Activated T-cell treated with anti-CD3 and anti-CD28 coated beads, Interleukin-2, amount 50 U/mL, for 72 hours (primary cell): ENCODE results near the gene AP1M2. TPM values are rescaled to one million over a fixed set of nuclear protein-coding genes. Genes with fewer than 3 reads are reported as not detected.
"Not testable (repeated sequence)": the region's sequence is repeated elsewhere in the genome, so short reads cannot be mapped to it uniquely, and the experiment has no call there.

Experiments
- ATAC-seq, 2 donors: fragments of 150-1000 bp; cut with Tn5 transposase; replicated peaks in 1 of 2; 2 replicates each; pipeline ENCODE4 v1.10.0; 2021; ENCODE audit warnings: moderate library complexity in 2 of 2, mild to moderate bottlenecking in 1 of 2
- DNase-seq, 2 donors: peaks; one replicate each; pipeline ENCODE4 v3.0.0; 2021 to 2022; ENCODE audit warnings: mixed read lengths in 1 of 2
- H3K27ac Mint-ChIP-seq: one replicate; pipeline ENCODE4 v1.8.0; 2022; ENCODE audit warnings: mild to moderate bottlenecking, moderate library complexity, mixed read lengths
- H3K27me3 Mint-ChIP-seq: one replicate; pipeline ENCODE4 v1.8.0; 2022; ENCODE audit warnings: low read depth, mixed read lengths
- H3K36me3 Mint-ChIP-seq, 2 donors: one replicate each; pipeline ENCODE4 v1.8.0; 2022; ENCODE audit warnings: mixed read lengths in 2 of 2, mild to moderate bottlenecking in 1 of 2; ENCODE audit not compliant: insufficient read depth in 2 of 2
- H3K4me1 Mint-ChIP-seq: one replicate; pipeline ENCODE4 v1.8.0; 2022; ENCODE audit warnings: low read depth, mixed read lengths
- H3K4me3 Mint-ChIP-seq, 2 donors: one replicate each; pipeline ENCODE4 v1.8.0; 2022; ENCODE audit warnings: mild to moderate bottlenecking in 2 of 2, mixed read lengths in 2 of 2, moderate library complexity in 2 of 2
- H3K9me3 Mint-ChIP-seq, 2 donors: one replicate each; pipeline ENCODE4 v1.8.0; 2022; ENCODE audit warnings: mixed read lengths in 2 of 2
- total RNA-seq, 2 donors: library from RNA; stranded (reverse); gene quantifications; one replicate each; pipeline ENCODE4 v1.2.3, GENCODE V29; 2022

Gene AP1M2
- total RNA-seq, 2 donors from 2014 or later, result not detected

DNA sequence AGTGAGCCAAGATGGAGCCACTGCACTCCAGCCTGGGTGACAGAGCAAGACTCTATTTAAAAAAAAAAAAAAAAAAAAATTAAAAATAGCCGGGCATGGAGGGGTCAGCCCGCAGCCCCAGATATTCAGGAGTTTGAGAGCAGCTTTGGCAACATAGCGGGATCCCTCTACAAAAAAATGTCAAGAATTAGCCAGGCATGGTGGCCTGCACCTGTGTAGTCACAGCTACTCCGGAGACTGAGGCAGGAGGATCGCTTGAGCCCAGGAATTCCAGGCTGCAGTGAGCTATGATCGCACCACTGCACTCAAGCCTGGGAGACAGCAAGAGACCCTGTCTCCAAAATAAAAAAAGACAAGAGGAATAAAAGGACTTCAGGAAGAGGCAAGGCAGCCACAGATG is 716 bp downstream of the AP1M2 start:
- Mint-ChIP-seq H3K4me1 (peaks cover 6% of the 10 kb centered on the region), H3K27me3 (peaks cover 11% of the 10 kb centered on the region), H3K36me3 (no peaks in the 10 kb centered on the region), H3K9me3 (peaks cover 0 to 6% of the 10 kb centered on the region in 2 donors), H3K4me3 (no peak overlapping the region), H3K27ac (no peak overlapping the region)
- DNase-seq (no peak), ATAC-seq (no peak)

GRCh38 chr19:10583036-10583776 is 3.9 kb downstream of the AP1M2 start:
- ATAC-seq (no peak), DNase-seq (no peak)
- Mint-ChIP-seq H3K9me3 (peaks cover 0 to 6% of the 10 kb centered on the region in 2 donors), H3K27me3 (peaks cover 11% of the 10 kb centered on the region), H3K4me1 (peaks cover 12% of the 10 kb centered on the region), H3K27ac (no peak overlapping the region), H3K4me3 (no peak overlapping the region), H3K36me3 (no peaks in the 10 kb centered on the region)

GRCh38 chr19:10582091-10582490 is 5.0 kb downstream of the AP1M2 start:
- H3K9me3 Mint-ChIP-seq, result no peaks in the 10 kb centered on the region
- no peak for ATAC-seq

DNA sequence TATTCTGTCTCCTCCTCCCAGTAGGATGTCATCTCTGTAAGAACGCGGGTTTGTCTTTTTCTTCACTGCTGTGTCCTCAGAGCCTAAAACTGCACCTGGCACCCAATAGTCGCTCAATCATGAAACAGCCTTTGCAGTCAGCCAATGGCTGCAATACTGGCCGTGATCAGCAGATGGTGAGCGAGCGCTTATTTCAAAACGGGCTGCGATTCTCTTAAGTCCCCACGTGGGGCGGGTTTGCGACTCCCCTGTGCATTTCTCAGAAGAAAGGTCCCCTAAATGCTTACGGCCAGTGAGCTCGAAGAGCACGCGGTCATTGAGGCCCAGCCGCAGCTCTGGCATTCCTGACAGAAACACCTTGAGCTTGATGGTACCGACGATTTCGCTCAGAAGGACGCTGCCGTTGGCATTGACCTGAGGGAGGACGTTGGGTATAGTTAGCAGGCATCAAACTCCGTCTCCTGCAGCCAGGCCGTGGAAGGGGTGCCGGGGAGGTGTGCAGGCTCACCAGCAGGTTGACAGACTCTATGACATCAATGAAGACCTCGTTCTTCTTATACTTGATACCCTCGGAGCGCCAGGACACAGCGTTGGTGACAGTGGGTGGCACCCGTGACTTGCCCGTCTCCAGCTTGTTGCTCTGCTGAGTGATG is 6.0 kb downstream of the AP1M2 start:
- H3K27me3 Mint-ChIP-seq, result no peaks in the 10 kb centered on the region
- ATAC-seq (peak; percentile 95), DNase-seq (peak; percentile 89 to 90)
- no peak overlapping the region for H3K27ac Mint-ChIP-seq
- H3K4me3 Mint-ChIP-seq, result peak overlapping the region; percentile 17 to 20
- H3K4me1 Mint-ChIP-seq, result peaks cover 6% of the 10 kb centered on the region
- no peaks in the 10 kb centered on the region for H3K36me3 Mint-ChIP-seq
- no peaks in the 10 kb centered on the region for H3K9me3 Mint-ChIP-seq

More at GRCh38 chr19:10582091-10582490, 5.0 kb downstream of the AP1M2 start:
- H3K27me3 Mint-ChIP-seq, result peaks cover under 1% of the 10 kb centered on the region
- H3K36me3 Mint-ChIP-seq, result no peaks in the 10 kb centered on the region
- no peak overlapping the region for H3K27ac Mint-ChIP-seq
- DNase-seq, result no peak
- no peak overlapping the region for H3K4me3 Mint-ChIP-seq
- peaks cover 6% of the 10 kb centered on the region for H3K4me1 Mint-ChIP-seq

DNA sequence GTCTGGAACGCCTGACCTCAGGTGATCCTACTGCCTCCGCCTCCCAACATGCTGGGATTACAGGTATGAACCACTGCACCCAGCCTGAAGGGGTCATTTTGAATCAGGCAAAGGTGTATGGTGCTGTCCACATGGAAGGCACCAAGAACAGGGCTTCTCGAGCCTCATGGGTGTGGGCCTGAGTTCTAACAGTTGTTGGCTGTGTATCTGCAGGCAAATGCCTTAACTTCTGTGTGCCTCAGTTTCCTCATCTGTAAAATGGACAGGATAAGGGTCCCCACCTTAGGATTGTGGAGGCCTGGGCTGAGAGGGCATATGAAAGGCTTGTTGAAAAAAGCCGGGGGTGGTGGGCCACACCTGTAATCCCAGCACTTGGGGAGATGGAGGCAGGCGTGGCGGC is 9.2 kb downstream of the AP1M2 start:
- no peak for ATAC-seq
- Mint-ChIP-seq H3K4me3 (no peak overlapping the region), H3K27me3 (no peaks in the 10 kb centered on the region), H3K9me3 (no peaks in the 10 kb centered on the region), H3K4me1 (peaks cover 6% of the 10 kb centered on the region), H3K36me3 (no peaks in the 10 kb centered on the region), H3K27ac (no peak overlapping the region)
- DNase-seq, result no peak

DNA sequence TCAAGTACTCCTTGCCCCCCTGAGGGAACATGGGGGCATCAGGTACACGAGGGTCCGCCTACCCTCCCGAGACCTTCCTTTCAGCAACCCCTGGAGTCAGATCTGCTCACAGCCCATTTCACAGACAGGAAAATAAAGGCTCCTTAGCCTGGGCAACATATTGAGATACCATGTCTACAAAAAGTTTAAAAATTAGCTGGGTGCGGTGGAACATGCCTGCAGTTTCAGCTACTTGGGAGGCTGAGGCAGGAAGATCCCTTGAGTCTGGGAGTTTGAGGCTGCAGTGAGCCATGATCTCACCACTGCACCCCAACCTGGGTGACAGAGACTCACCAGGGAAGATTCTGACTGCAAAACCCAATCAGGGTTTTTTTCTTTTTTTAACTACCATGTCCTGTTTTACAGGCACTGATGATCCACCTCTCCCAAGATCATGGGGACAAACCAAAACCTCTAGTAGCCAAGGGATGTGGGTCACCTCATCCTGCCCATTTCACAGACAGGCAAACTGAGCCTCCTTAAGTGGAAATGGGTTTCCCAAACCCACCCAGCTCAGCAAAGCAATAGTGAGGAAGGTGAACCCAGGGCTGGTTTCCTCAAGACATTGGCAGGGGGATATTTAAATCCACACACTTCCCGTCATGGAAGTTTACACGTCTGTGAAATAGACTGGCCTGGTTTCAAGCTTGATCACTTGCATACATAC is 11.9 kb downstream of the AP1M2 start:
- Mint-ChIP-seq H3K9me3 (no peaks in the 10 kb centered on the region), H3K36me3 (no peaks in the 10 kb centered on the region), H3K4me3 (no peak overlapping the region), H3K27me3 (no peaks in the 10 kb centered on the region), H3K4me1 (peaks cover 17% of the 10 kb centered on the region), H3K27ac (no peak overlapping the region)
- ATAC-seq, result no peak
- DNase-seq, result no peak

DNA sequence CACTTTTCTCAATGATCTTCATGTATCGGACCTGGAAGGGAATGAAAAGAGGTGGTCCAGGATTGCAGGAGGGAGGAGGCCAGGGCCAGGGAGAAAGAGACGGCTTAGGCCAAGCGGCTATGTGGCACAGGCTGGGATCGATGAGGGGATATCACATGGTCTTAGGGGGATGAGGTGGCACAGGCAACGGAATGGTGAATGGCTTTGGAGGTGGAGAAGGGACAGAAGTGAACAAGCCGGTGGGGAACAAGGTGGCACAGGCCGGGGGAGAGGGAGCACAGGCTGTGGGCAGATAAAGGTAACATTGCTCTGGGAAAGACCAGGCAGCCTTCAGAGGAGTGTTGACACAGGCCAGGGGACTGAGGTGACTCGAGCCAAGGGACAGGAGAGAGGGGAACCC is 12.7 kb downstream of the AP1M2 start:
- Mint-ChIP-seq H3K9me3 (no peaks in the 10 kb centered on the region), H3K4me3 (no peak overlapping the region), H3K27ac (no peak overlapping the region), H3K4me1 (peaks cover 23% of the 10 kb centered on the region), H3K27me3 (no peaks in the 10 kb centered on the region), H3K36me3 (no peaks in the 10 kb centered on the region)
- ATAC-seq, result no peak
- no peak for DNase-seq

- H3K4me3 Mint-ChIP-seq, ATAC-seq, DNase-seq, H3K27ac Mint-ChIP-seq, H3K36me3 Mint-ChIP-seq, H3K9me3 Mint-ChIP-seq, H3K27me3 Mint-ChIP-seq: not testable (repeated sequence)
- peaks cover 28% of the 10 kb centered on the region for H3K4me1 Mint-ChIP-seq
Observed at GRCh38 chr19:10573793-10574192, 13.3 kb downstream of the AP1M2 start.

DNA sequence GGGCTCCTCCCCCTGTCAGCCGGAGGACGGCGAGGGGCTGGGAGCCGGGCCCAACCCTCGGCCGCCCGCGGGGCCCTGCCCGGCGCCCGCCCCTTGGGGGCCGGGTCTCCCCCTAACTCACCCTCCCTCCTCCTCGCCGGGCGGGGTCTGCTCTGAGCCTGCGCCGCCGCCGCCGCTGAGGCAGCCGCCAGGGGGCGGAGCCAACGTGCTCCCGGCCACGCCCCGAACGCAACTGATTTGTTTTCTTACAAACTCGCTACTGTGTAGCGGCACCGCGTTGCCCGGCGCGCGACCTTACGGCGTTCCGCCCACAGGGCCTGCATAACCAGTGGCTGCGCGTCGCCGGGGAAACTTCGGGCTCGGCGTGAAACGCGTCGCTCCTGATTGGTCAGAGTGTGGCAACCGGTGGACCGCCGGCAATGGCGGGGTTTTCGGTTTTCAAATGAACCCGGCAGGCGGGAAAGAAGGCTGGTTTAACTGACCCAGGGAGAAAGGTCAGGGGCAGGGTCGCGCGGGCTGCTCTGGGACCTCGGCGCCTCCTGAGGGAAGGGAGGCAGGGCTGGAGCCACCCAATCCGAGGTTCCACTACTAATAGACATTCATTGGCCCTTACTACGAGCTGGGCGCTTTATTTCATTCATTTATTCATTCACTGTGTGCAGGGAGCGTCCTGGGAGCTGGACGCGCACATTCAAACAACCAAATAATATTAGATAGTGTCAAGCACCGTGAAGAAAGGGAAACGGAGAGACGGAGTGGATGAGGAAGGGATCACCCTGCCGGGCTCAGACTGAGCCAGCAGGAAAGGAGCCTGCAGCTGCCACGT is 18.1 kb downstream of the AP1M2 start, which contains the start of gene CDKN2D:
Gene CDKN2D (minus strand): TSS at position 154 of the 826 bp plus-strand sequence. CDS start 326 bp downstream, outside the sequence.
- DNase-seq (peak; percentile 100), ATAC-seq (peak; percentile 77 to 80)
- Mint-ChIP-seq H3K4me1 (peaks cover 61% of the 10 kb centered on the region), H3K9me3 (no peaks in the 10 kb centered on the region), H3K4me3 (peak within 1 kb of the TSS; percentile 98 to 100), H3K36me3 (peaks cover 8 to 29% of the 10 kb centered on the region in 2 donors), H3K27ac (peak within 1 kb of the TSS; percentile 95), H3K27me3 (no peaks in the 10 kb centered on the region)

DNA sequence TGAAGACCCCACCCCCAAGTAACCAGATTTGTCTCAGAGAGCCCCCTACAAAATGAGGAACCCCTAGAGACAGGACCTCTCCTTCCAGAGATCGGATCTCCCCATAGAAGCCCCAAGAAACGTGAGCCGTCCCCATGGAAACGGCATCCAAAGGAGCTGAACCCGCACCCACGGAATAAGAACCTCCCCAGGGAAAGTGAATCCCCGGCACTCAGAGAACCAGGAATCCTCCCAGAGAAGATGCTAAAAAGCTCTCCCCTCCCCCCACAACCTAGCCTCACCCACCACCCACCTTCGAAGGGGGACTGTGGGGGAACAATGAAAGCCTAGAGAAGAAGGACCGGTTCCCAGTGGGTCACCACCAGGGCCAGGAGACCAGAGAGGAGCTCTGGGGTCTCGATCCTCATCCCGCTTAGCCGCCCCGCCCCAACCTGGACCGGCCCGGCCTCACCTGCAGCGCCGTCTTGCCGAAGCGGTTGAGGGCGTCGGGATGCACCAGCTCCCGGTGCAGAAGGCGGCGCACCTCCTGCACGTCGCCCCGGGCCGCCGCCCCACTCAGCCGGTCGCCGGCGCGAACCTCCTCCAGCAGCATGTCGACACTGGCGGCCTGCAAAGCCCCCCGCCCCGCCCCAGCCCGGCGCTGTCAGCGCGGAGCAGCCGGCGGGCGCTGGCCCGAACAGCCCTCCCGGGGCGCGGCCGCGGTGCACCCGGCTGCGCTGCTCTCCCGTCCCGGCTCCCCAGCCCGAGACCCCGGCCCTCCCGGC is 18.9 kb downstream of the AP1M2 start:
- Mint-ChIP-seq H3K27me3 (no peaks in the 10 kb centered on the region), H3K9me3 (no peaks in the 10 kb centered on the region), H3K36me3 (peaks cover 8 to 29% of the 10 kb centered on the region in 2 donors), H3K4me3 (peak overlapping the region; percentile 98 to 100), H3K27ac (peak overlapping the region; percentile 95), H3K4me1 (peaks cover 65% of the 10 kb centered on the region)
- DNase-seq (peak; percentile 82 to 86), ATAC-seq (peak; percentile 38 to 42)

DNA sequence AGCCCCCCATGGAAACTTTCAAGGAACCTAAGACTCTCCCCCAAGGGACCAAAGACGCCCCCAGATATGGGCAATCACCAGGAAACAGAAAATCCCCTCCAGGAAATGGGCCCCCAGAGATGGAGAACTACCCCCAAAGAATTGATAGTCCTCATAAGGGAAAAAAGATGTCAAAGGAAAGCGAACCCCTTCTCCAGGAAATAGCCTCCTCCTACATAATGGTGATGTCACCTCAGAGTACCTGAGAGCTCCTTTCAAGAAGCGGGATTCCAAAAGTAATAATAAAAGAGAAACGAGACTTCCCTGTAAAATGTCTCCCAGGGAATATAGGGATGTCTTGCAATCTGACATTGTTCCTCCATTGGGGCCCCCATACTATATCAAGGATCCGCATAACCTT is 19.5 kb downstream of the AP1M2 start:
- H3K27me3 Mint-ChIP-seq, result no peaks in the 10 kb centered on the region
- peak overlapping the region; percentile 95 for H3K27ac Mint-ChIP-seq
- H3K4me1 Mint-ChIP-seq, result peaks cover 65% of the 10 kb centered on the region
- DNase-seq (no peak), ATAC-seq (no peak)
- H3K36me3 Mint-ChIP-seq, result peaks cover 8 to 31% of the 10 kb centered on the region in 2 donors
- no peaks in the 10 kb centered on the region for H3K9me3 Mint-ChIP-seq
- peak overlapping the region; percentile 96 to 99 for H3K4me3 Mint-ChIP-seq
